Muscle of leg (tissue), 11 donors: Measurements from ENCODE around the gene MTA2. TPM values are rescaled to one million over a fixed set of nuclear protein-coding genes. Genes with fewer than 3 reads are reported as not detected.
"Not testable (repeated sequence)": the region's sequence is repeated elsewhere in the genome, so short reads cannot be mapped to it uniquely, and the experiment has no call there.

Source experiments
- DNase-seq: peaks from one replicate; pipeline ENCODE4 v3.0.0; 2013
- H3K27ac ChIP-seq: one replicate; pipeline ENCODE4 v1.5.1; 2013; ENCODE audit warnings: mild to moderate bottlenecking, low read length, control low read depth
- H3K27me3 ChIP-seq: one replicate; pipeline ENCODE4 v1.6.1; 2013; ENCODE audit warnings: low read length; ENCODE audit not compliant: control insufficient read depth, insufficient read depth
- H3K36me3 ChIP-seq: one replicate; pipeline ENCODE4 v1.6.1; 2013; ENCODE audit warnings: low read length; ENCODE audit not compliant: control insufficient read depth, insufficient read depth
- H3K4me1 ChIP-seq: one replicate; pipeline ENCODE4 v1.6.1; 2013; ENCODE audit warnings: low read length; ENCODE audit not compliant: control insufficient read depth, insufficient read depth
- H3K4me3 ChIP-seq: one replicate; pipeline ENCODE4 v1.5.1; 2013; ENCODE audit warnings: low read length, control low read depth
- H3K9me3 ChIP-seq: replicated peaks from 2 replicates; pipeline ENCODE4 v1.6.1; 2013; ENCODE audit warnings: low read depth, low read length; ENCODE audit not compliant: control insufficient read depth
- WGBS: methylation state at CpG from one replicate; pipeline ENCODE4 v1.1.5; 2013; ENCODE audit warnings: missing lambda C conversion rate; ENCODE audit not compliant: insufficient coverage; 5-methylcytosine and 5-hydroxymethylcytosine counted together
- polyA plus RNA-seq, 8 donors: library from polyadenylated mRNA; unstranded; fragments of 120-200 nt; gene quantifications; one replicate each; pipeline versions ENCODE4 v1.2.1 to v1.2.3, GENCODE V29; 2013; ENCODE audit warnings: inconsistent platforms in 1 of 8, low replicate concordance in 1 of 8; ENCODE audit not compliant: insufficient read length in 8 of 8, insufficient read depth in 1 of 8
- total RNA-seq: library from RNA; stranded (reverse); fragments of 120-200 nt; gene quantifications from one replicate; pipeline ENCODE4 v1.2.4, GENCODE V29; 2013

The MTA2 gene
- total and polyA plus RNA-seq, 9 donors = 43.3 to 63.7 (median 48.2) TPM

- DNase-seq = no peak
- Histone ChIP-seq H3K27me3 (no peaks in the 10 kb centered on the region), H3K36me3 (peaks cover 52% of the 10 kb centered on the region), H3K9me3 (no peaks in the 10 kb centered on the region), H3K27ac (peak overlapping the region; percentile 99), H3K4me3 (peak overlapping the region; percentile 98), H3K4me1 (peaks cover 17% of the 10 kb centered on the region)
- WGBS = 14% methylated on average over 2 of the region's 11 CpGs
These were observed 43.9 kb upstream of the MTA2 start for GRCh38 chr11:62645671-62645945.

- no peak overlapping the region for H3K4me3 ChIP-seq
- no peak for DNase-seq
- peaks cover 17% of the 10 kb centered on the region for H3K4me1 ChIP-seq
- peaks cover 52% of the 10 kb centered on the region for H3K36me3 ChIP-seq
- H3K9me3 ChIP-seq = no peaks in the 10 kb centered on the region
- WGBS = 77% methylated on average over 4 of the region's 8 CpGs
- H3K27me3 ChIP-seq = no peaks in the 10 kb centered on the region
- no peak overlapping the region for H3K27ac ChIP-seq
These were observed 42.6 kb upstream of the MTA2 start for GRCh38 chr11:62644220-62644619.

GRCh38 chr11:62632492-62632891 lies 30.8 kb upstream of the MTA2 start:
- Histone ChIP-seq H3K27ac (no peak overlapping the region), H3K27me3 (no peaks in the 10 kb centered on the region), H3K36me3 (peaks cover 94% of the 10 kb centered on the region), H3K9me3 (no peaks in the 10 kb centered on the region), H3K4me3 (no peak overlapping the region), H3K4me1 (no peaks in the 10 kb centered on the region)
- WGBS = 90% methylated on average over 3 of the region's 6 CpGs
- DNase-seq = no peak

- H3K4me1 ChIP-seq = no peaks in the 10 kb centered on the region
- no peaks in the 10 kb centered on the region for H3K9me3 ChIP-seq
- H3K27ac ChIP-seq = no peak overlapping the region
- no peak for DNase-seq
- no peaks in the 10 kb centered on the region for H3K27me3 ChIP-seq
- WGBS = 52% methylated on average over 3 of the region's 3 CpGs
- peaks cover 79% of the 10 kb centered on the region for H3K36me3 ChIP-seq
- no peak overlapping the region for H3K4me3 ChIP-seq
These were observed 26.0 kb upstream of the MTA2 start for GRCh38 chr11:62627713-62628112.

- DNase-seq = no peak
- WGBS = no CpG with 5 or more reads among the region's 7 CpGs
- Histone ChIP-seq H3K4me1 (peaks cover 19% of the 10 kb centered on the region), H3K27me3 (no peaks in the 10 kb centered on the region), H3K27ac (peak overlapping the region; percentile 96), H3K4me3 (peak overlapping the region; percentile 73), H3K36me3 (peaks cover 32% of the 10 kb centered on the region), H3K9me3 (no peaks in the 10 kb centered on the region)
These were observed 20.9 kb upstream of the MTA2 start for GRCh38 chr11:62622476-62623089.

- H3K4me3 ChIP-seq = peak within 1 kb of the TSS; percentile 73
- peaks cover 33% of the 10 kb centered on the region for H3K36me3 ChIP-seq
- H3K4me1 ChIP-seq = peaks cover 19% of the 10 kb centered on the region
- H3K9me3 ChIP-seq = no peaks in the 10 kb centered on the region
- WGBS = under 1% methylated on average over 75 of the region's 77 CpGs
- DNase-seq = peak; percentile 98
- H3K27me3 ChIP-seq = no peaks in the 10 kb centered on the region
- peak within 1 kb of the TSS; percentile 96 for H3K27ac ChIP-seq
These were observed 20.2 kb upstream of the MTA2 start, which contains the start of gene B3GAT3 for GRCh38 chr11:62621567-62622470. TSS of gene B3GAT3 (minus strand) at chr11:62621986. CDS start at chr11:62621947, 39 bp downstream.

- Histone ChIP-seq H3K27ac (peak overlapping the region; percentile 96), H3K9me3 (no peaks in the 10 kb centered on the region), H3K27me3 (no peaks in the 10 kb centered on the region), H3K4me3 (peak overlapping the region; percentile 73), H3K36me3 (peaks cover 33% of the 10 kb centered on the region), H3K4me1 (peaks cover 19% of the 10 kb centered on the region)
- WGBS = 17% methylated on average over 5 of the region's 8 CpGs
- DNase-seq = no peak
These were observed 19.4 kb upstream of the MTA2 start for GRCh38 chr11:62621027-62621566.

- H3K9me3 ChIP-seq, H3K4me3 ChIP-seq, H3K27me3 ChIP-seq, DNase-seq, H3K27ac ChIP-seq: not testable (repeated sequence)
- Histone ChIP-seq H3K36me3 (peaks cover 34% of the 10 kb centered on the region), H3K4me1 (peaks cover 22% of the 10 kb centered on the region)
- 83% methylated on average over 9 of the region's 14 CpGs for WGBS
These were observed 15.3 kb upstream of the MTA2 start for GRCh38 chr11:62616957-62617356.

GRCh38 chr11:62615521-62615920 lies 13.9 kb upstream of the MTA2 start:
- H3K27ac ChIP-seq = no peak overlapping the region
- H3K9me3 ChIP-seq = no peaks in the 10 kb centered on the region
- peaks cover 36% of the 10 kb centered on the region for H3K36me3 ChIP-seq
- H3K4me1 ChIP-seq = peaks cover 27% of the 10 kb centered on the region
- H3K4me3 ChIP-seq = no peak overlapping the region
- DNase-seq = no peak
- WGBS = 85% methylated on average over 2 of the region's 7 CpGs
- peaks cover 2% of the 10 kb centered on the region for H3K27me3 ChIP-seq

GRCh38 chr11:62614275-62614674 lies 12.6 kb upstream of the MTA2 start:
- H3K9me3 ChIP-seq = no peaks in the 10 kb centered on the region
- H3K36me3 ChIP-seq = peaks cover 47% of the 10 kb centered on the region
- no peak overlapping the region for H3K4me3 ChIP-seq
- 58% methylated on average over 6 of the region's 8 CpGs for WGBS
- peaks cover 2% of the 10 kb centered on the region for H3K27me3 ChIP-seq
- H3K4me1 ChIP-seq = peaks cover 26% of the 10 kb centered on the region
- H3K27ac ChIP-seq = peak overlapping the region; percentile 92
- no peak for DNase-seq
